ENCODE results near the gene PTPRG. TPM values are rescaled to one million over a fixed set of nuclear protein-coding genes. Genes with fewer than 3 reads are reported as not detected.

PTPRG gene
- total RNA-seq, 1 experiment from 2014 or later, result 69.3 TPM

DNA sequence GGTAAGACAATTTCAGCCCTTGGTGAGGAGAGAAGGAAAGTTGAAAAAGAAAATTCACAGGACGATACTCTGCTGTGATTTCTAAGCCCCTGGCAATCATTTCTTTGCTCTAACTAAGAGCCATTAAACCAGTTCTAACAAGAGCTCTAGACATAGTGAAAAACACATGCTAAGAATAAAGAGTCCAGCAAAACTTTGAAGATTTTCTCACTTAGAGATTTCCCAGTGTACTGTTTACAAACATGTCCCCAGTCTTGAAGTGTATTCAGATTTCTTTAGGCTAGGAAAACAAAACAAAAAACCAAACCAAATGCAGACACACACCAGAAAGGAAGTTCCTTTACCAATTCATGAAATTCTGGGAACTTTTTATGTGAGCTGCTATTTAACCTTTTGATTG is 325.8 kb downstream of the PTPRG start:
- Histone ChIP-seq H3T11ph (ENCODE audit: low read length) (no peak overlapping the region), H2BK5ac (ENCODE audit: insufficient read length, low read length) (no peak overlapping the region), H3K9me3 (ENCODE audit: control insufficient read depth, low read depth, low read length) (no peaks in the 10 kb centered on the region), H3K18ac (ENCODE audit: insufficient read length, low read depth, low read length) (no peak overlapping the region), H3K4me2 (ENCODE audit: insufficient read depth, insufficient read length, low read length) (no peak overlapping the region), H2BK12ac (ENCODE audit: insufficient read length, low read depth, low read length) (no peak overlapping the region), H4K20me1 (ENCODE audit: control insufficient read depth, insufficient read depth, insufficient read length) (no peaks in the 10 kb centered on the region), H2BK15ac (ENCODE audit: low read depth, low read length) (no peak overlapping the region), H3K4ac (ENCODE audit: low read depth, low read length) (no peak overlapping the region), H2AFZ (ENCODE audit: low read length) (no peak overlapping the region), H3K79me2 (ENCODE audit: insufficient read depth, low read length) (peaks cover 11% of the 10 kb centered on the region; the same call in 1 of the 2 replicates), H3K9ac (ENCODE audit: extremely low read depth, insufficient read length, low read length) (no peak overlapping the region), H3K27me3 (ENCODE audit: insufficient read depth, low read length) (no peaks in the 10 kb centered on the region), H2BK20ac (ENCODE audit: low read depth, low read length, poor library complexity, severe bottlenecking) (no peak overlapping the region), H3K23me2 (ENCODE audit: insufficient read length, low read depth, low read length, poor library complexity, severe bottlenecking) (no peaks in the 10 kb centered on the region), H2BK120ac (ENCODE audit: low read depth, low read length, poor library complexity, severe bottlenecking) (no peak overlapping the region), H3K56ac (ENCODE audit: insufficient read length, low read depth, low read length) (no peak overlapping the region), H2AK5ac (ENCODE audit: insufficient read length, low read length) (no peak overlapping the region), H3K27ac (ENCODE audit: insufficient read length, low read depth, low read length) (no peak overlapping the region), H3K23ac (ENCODE audit: insufficient read length, low read depth, low read length) (no peak overlapping the region), H3K79me1 (ENCODE audit: insufficient read depth, low read depth, low read length, poor library complexity, severe bottlenecking) (peaks cover 7% of the 10 kb centered on the region), H4K5ac (ENCODE audit: insufficient read length, low read depth, low read length) (no peak overlapping the region), H4K91ac (ENCODE audit: insufficient read length, low read depth, low read length) (no peak overlapping the region), H4K8ac (replicated peaks; ENCODE audit: insufficient read length, low read depth, low read length) (no peak overlapping the region), H3K4me1 (ENCODE audit: insufficient read depth, low read length) (no peaks in the 10 kb centered on the region; the same call in 1 of the 2 replicates), H3K14ac (ENCODE audit: insufficient read depth, low read length) (no peak overlapping the region)
- H3K4me1 Mint-ChIP-seq, result peaks cover 55 to 70% of the 10 kb centered on the region in 2 experiments
- no CpG with 5 or more reads among the region's 1 CpG for WGBS (ENCODE audit: extremely low coverage, insufficient read length, low lambda C conversion rate)
- DNase-seq, result no peak
- H3K4me3 Mint-ChIP-seq, result no peak overlapping the region
- peaks cover 0 to 1% (median 0%) of the 10 kb centered on the region in 3 experiments; a peak in 1 of 7 replicates for H3K36me3 Mint-ChIP-seq (ENCODE audit: insufficient read depth in 1 of 3, low read depth in 3 of 3)
- peak overlapping the region in 2 of 3 experiments; percentile 14 to 23; a peak in 1 of 7 replicates for H3K27ac Mint-ChIP-seq
- TF ChIP-seq, protein P1, sequence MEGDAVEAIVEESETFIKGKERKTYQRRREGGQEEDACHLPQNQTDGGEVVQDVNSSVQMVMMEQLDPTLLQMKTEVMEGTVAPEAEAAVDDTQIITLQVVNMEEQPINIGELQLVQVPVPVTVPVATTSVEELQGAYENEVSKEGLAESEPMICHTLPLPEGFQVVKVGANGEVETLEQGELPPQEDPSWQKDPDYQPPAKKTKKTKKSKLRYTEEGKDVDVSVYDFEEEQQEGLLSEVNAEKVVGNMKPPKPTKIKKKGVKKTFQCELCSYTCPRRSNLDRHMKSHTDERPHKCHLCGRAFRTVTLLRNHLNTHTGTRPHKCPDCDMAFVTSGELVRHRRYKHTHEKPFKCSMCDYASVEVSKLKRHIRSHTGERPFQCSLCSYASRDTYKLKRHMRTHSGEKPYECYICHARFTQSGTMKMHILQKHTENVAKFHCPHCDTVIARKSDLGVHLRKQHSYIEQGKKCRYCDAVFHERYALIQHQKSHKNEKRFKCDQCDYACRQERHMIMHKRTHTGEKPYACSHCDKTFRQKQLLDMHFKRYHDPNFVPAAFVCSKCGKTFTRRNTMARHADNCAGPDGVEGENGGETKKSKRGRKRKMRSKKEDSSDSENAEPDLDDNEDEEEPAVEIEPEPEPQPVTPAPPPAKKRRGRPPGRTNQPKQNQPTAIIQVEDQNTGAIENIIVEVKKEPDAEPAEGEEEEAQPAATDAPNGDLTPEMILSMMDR (conservative IDR thresholded peaks at IDR 0.05), result no peak
- H3K9me3 Mint-ChIP-seq, result no peaks in the 10 kb centered on the region; a peak in 1 of 5 replicates
- no peaks in the 10 kb centered on the region for H3K27me3 Mint-ChIP-seq (ENCODE audit: low read depth)
